PC-3 (cell line): ENCODE measurements around the gene UGT1A7. TPM values are rescaled to one million over a fixed set of nuclear protein-coding genes. Genes with fewer than 3 reads are reported as not detected.

Experiments
- ATAC-seq: fragments of 200-7000 bp; cut with Tn5 transposase; 2 replicates; pipeline ENCODE4 v1.9.1; 2020; ENCODE audit warnings: mild to moderate bottlenecking, moderate library complexity
- BruUV-seq: library from RNA; stranded (reverse); fragments of 400-500 nt; replicated peaks from 2 replicates; lab custom pipeline; 2021; lab: Mats Ljungman, UMichigan
- CTCF ChIA-PET: fragments of 300-600 bp; sonication (Branson Sonifier 250); formaldehyde crosslinking; loops from one replicate; lab custom pipeline; 2022; ENCODE audit warnings: antibody characterized with exemption; lab: Charles Lee
- POLR2A ChIA-PET: fragments of 300-600 bp; sonication (Branson Sonifier 250); formaldehyde crosslinking; loops from one replicate; lab custom pipeline; 2022; ENCODE audit warnings: antibody characterized with exemption; ENCODE audit not compliant: unreplicated experiment; lab: Charles Lee
- DNase-seq: peaks from one replicate; pipeline ENCODE4 v3.0.0-alpha.2; 2015
- H2AFZ ChIP-seq: fragments of 300-600 bp; sonication (generic); 2 replicates; pipeline ENCODE4 v1.6.0; 2016; ENCODE audit warnings: antibody characterized with exemption, low read length
- H3F3A ChIP-seq: fragments of 300-600 bp; sonication (generic); one replicate; pipeline ENCODE4 v1.6.0; 2017; ENCODE audit warnings: antibody characterized with exemption, low read length, control low read depth, mild to moderate bottlenecking; ENCODE audit not compliant: unreplicated experiment
- H3K27ac ChIP-seq: fragments of 300-600 bp; sonication (generic); 2 replicates; pipeline ENCODE4 v1.5.1; 2016; ENCODE audit warnings: mild to moderate bottlenecking, low read length
- H3K27me3 ChIP-seq: fragments of 300-600 bp; sonication (generic); 2 replicates; pipeline ENCODE4 v1.6.1; 2016; ENCODE audit warnings: low read length, mixed read lengths
- H3K36me3 ChIP-seq: fragments of 300-600 bp; sonication (generic); 2 replicates; pipeline ENCODE4 v1.6.1; 2016; ENCODE audit warnings: low read depth, mixed run types, low read length, mixed read lengths
- H3K4me1 ChIP-seq: fragments of 300-600 bp; sonication (generic); 2 replicates; pipeline ENCODE4 v1.5.1; 2016; ENCODE audit warnings: low read length; ENCODE audit not compliant: insufficient read depth
- H3K4me2 ChIP-seq: fragments of 300-600 bp; sonication (generic); 2 replicates; pipeline ENCODE4 v1.6.0; 2016; ENCODE audit warnings: low read length
- H3K4me3 ChIP-seq: fragments of 300-600 bp; sonication (generic); 2 replicates; pipeline ENCODE4 v1.5.1; 2016; ENCODE audit warnings: mild to moderate bottlenecking, low read length, mixed read lengths
- H3K79me2 ChIP-seq: fragments of 300-600 bp; sonication (generic); 2 replicates; pipeline ENCODE4 v1.6.1; 2017; ENCODE audit warnings: low read length, mixed read lengths
- H3K9ac ChIP-seq: fragments of 300-600 bp; sonication (generic); 2 replicates; pipeline ENCODE4 v1.6.0; 2016; ENCODE audit warnings: mild to moderate bottlenecking, low read length
- H3K9me2 ChIP-seq: fragments of 300-600 bp; sonication (generic); replicated peaks from 2 replicates; pipeline ENCODE4 v1.6.1; 2016; ENCODE audit warnings: mixed run types, low read length, mixed read lengths
- H3K9me3 ChIP-seq: fragments of 300-600 bp; sonication (generic); 2 replicates; pipeline ENCODE4 v1.6.1; 2016; ENCODE audit warnings: low read length, mixed read lengths
- H4K20me1 ChIP-seq: fragments of 300-600 bp; sonication (generic); 2 replicates; pipeline ENCODE4 v1.6.1; 2016; ENCODE audit warnings: low read length, mixed read lengths
- EZH2 ChIP-seq: fragments of 300-600 bp; sonication (generic); IDR thresholded peaks from one replicate; pipeline ENCODE4 v1.6.1; 2017; ENCODE audit warnings: antibody characterized with exemption, mild to moderate bottlenecking, low read length; ENCODE audit not compliant: unreplicated experiment
- EZH2phosphoT487 ChIP-seq: fragments of 300-600 bp; sonication (generic); IDR thresholded peaks from 2 replicates; pipeline ENCODE4 v1.6.1; 2018; ENCODE audit warnings: mild to moderate bottlenecking, antibody characterized with exemption, low read length, borderline replicate concordance
- intact Hi-C: fragments of 100-400 bp; cut with micrococcal nuclease; formaldehyde crosslinking; loops from 2 replicates; pipeline ENCODE4 v1.9.0; 2023
- total RNA-seq: library from RNA; depleted of rRNA; stranded (reverse); fragments of >200 nt; gene quantifications from 2 replicates; pipeline ENCODE4 v1.2.3, GENCODE V29; 2014
- TF ChIP-seq, protein P1 (sequence below): fragments of 300-600 bp; sonication (generic); conservative IDR thresholded peaks from 2 replicates; pipeline ENCODE4 v1.5.1; 2017; ENCODE audit warnings: antibody characterized with exemption, low read depth, mild to moderate bottlenecking, low read length

The UGT1A7 gene
- total RNA-seq, 1 experiment from 2014 or later = not detected

DNA sequence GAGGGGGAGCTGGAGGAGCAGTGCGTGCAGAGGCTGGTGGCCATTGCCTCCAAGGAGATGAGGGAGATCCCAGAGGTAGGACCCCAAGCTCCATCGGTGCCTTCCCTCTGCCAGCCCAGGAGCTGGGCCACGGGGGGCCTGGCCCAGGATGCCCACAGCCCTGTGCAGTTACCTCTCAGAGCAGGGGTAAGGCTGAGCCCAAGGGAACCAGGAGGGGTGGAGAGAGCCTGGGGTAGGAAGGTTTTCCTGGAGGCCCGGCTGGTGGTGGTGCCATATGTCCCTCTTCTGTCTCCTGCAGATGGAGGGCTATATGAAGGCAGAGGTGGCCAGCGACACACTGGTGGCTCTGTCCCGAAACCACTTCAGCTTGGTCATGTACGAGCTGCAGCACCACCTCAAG is 107.9 kb downstream of the UGT1A7 start:
- ChIA-PET POLR2A (no interaction called here), CTCF (no interaction called here)
- Histone ChIP-seq H3K9me3 (no peaks in the 10 kb centered on the region), H3K27me3 (no peaks in the 10 kb centered on the region), H3K79me2 (no peaks in the 10 kb centered on the region), H2AFZ (no peak overlapping the region), H3K36me3 (no peaks in the 10 kb centered on the region), H3K9me2 (no peaks in the 10 kb centered on the region), H3K4me3 (no peak overlapping the region), H3K27ac (no peak overlapping the region), H3F3A (no peaks in the 10 kb centered on the region), H3K9ac (no peak overlapping the region), H4K20me1 (no peaks in the 10 kb centered on the region), H3K4me1 (no peaks in the 10 kb centered on the region), H3K4me2 (no peak overlapping the region)
- BruUV-seq = no TSS peak
- intact Hi-C loops = no loop called here
- DNase-seq = no peak
- no peak for ATAC-seq
- TF ChIP-seq EZH2 = no peak
- TF ChIP-seq EZH2phosphoT487 = no peak
- TF ChIP-seq, protein P1, sequence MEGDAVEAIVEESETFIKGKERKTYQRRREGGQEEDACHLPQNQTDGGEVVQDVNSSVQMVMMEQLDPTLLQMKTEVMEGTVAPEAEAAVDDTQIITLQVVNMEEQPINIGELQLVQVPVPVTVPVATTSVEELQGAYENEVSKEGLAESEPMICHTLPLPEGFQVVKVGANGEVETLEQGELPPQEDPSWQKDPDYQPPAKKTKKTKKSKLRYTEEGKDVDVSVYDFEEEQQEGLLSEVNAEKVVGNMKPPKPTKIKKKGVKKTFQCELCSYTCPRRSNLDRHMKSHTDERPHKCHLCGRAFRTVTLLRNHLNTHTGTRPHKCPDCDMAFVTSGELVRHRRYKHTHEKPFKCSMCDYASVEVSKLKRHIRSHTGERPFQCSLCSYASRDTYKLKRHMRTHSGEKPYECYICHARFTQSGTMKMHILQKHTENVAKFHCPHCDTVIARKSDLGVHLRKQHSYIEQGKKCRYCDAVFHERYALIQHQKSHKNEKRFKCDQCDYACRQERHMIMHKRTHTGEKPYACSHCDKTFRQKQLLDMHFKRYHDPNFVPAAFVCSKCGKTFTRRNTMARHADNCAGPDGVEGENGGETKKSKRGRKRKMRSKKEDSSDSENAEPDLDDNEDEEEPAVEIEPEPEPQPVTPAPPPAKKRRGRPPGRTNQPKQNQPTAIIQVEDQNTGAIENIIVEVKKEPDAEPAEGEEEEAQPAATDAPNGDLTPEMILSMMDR = no peak

DNA sequence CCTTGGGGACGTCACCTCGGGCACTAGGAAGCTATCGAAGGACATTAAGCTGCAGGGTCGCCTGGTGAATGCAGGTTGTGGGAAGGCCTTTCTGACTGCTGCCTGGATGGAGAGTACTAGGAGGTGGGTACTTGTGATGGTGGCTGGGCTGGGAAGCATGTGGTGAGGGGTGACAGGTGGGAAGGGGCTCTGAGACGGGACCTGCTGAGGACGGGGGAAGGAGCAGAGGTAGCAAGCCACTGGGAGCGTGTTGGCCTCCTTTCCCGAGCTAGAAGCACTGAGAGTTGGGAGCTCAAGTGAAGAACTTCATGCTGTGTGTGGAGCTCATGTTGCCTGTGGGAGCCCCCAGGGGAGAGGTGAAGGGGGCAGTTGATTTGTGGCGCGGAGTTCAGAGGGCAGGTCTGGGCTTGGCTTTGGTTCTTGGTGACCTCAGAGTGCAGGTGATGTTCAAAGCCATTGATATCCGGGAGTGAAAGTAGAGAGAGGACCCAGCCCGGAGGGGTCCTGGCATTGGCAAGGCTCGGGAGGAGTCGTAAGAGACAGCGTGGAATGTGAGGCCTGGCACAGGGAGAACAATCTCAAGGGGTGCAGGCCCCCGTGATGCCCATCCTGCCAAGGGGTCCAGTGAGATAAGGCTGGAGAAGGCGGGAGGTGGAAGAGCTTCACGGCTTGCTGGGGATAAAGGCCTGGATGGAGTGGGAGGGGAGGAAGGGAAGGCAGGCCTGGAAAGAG is 109.6 kb downstream of the UGT1A7 start:
- ChIA-PET CTCF (no interaction called here), POLR2A (no interaction called here)
- no peaks in the 10 kb centered on the region for H3F3A ChIP-seq
- H3K9me3 ChIP-seq = no peaks in the 10 kb centered on the region
- H4K20me1 ChIP-seq = no peaks in the 10 kb centered on the region
- no peak overlapping the region for H3K9ac ChIP-seq
- H3K4me1 ChIP-seq = no peaks in the 10 kb centered on the region
- BruUV-seq = no TSS peak
- no peaks in the 10 kb centered on the region for H3K27me3 ChIP-seq
- DNase-seq (no peak), ATAC-seq (no peak)
- H3K4me2 ChIP-seq = no peak overlapping the region
- intact Hi-C loops = no loop called here
- no peaks in the 10 kb centered on the region for H3K79me2 ChIP-seq
- TF ChIP-seq EZH2 (no peak), EZH2phosphoT487 (no peak)
- TF ChIP-seq, protein P1 = no peak
- no peaks in the 10 kb centered on the region for H3K9me2 ChIP-seq
- no peak overlapping the region for H2AFZ ChIP-seq
- no peaks in the 10 kb centered on the region for H3K36me3 ChIP-seq
- no peak overlapping the region for H3K4me3 ChIP-seq
- H3K27ac ChIP-seq = no peak overlapping the region

DNA sequence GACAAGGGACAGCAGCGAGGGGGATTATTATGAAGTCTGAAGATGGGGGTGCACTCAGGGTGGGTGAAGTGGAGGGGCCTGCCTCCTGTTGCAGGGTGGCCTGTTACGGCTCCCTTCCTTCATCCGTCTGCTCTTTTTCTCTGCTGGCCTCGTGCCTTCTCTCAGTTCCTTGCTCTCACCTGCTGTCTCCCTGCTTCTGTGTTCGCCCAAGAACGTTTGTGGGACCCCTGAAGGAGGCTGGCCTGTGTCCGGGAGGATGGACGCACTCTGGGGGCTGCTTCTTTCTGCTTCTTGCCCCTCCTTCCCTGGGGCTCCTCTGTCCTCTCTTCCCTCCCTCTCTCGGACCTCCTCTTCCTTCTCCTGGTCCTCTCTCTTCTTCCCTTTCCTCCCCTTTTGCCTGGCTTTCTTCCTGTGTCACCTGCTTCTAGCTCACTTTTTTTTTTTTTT is 110.2 kb downstream of the UGT1A7 start:
- Histone ChIP-seq H3K4me2 (no peak overlapping the region), H2AFZ (no peak overlapping the region), H4K20me1 (no peaks in the 10 kb centered on the region), H3K27ac (no peak overlapping the region), H3K36me3 (no peaks in the 10 kb centered on the region), H3K9me3 (no peaks in the 10 kb centered on the region), H3K9ac (no peak overlapping the region), H3F3A (no peaks in the 10 kb centered on the region), H3K4me3 (no peak overlapping the region), H3K9me2 (no peaks in the 10 kb centered on the region), H3K27me3 (no peaks in the 10 kb centered on the region), H3K79me2 (no peaks in the 10 kb centered on the region), H3K4me1 (no peaks in the 10 kb centered on the region)
- intact Hi-C loops = no loop called here
- BruUV-seq = no TSS peak
- no peak for DNase-seq
- TF ChIP-seq EZH2phosphoT487 = no peak
- TF ChIP-seq, protein P1 = no peak
- TF ChIP-seq EZH2 = no peak
- CTCF ChIA-PET = no interaction called here
- no peak for ATAC-seq
- POLR2A ChIA-PET = no interaction called here
